ENCODE data around the gene MYO9B. TPM values are rescaled to one million over a fixed set of nuclear protein-coding genes. Genes with fewer than 3 reads are reported as not detected.

The MYO9B gene
- total and polyA plus RNA-seq, 2 of the 13 experiments (the other 11 are each of a cell fraction or from before 2014, with no cell fraction given) = 18.0 to 18.3 TPM

DNA sequence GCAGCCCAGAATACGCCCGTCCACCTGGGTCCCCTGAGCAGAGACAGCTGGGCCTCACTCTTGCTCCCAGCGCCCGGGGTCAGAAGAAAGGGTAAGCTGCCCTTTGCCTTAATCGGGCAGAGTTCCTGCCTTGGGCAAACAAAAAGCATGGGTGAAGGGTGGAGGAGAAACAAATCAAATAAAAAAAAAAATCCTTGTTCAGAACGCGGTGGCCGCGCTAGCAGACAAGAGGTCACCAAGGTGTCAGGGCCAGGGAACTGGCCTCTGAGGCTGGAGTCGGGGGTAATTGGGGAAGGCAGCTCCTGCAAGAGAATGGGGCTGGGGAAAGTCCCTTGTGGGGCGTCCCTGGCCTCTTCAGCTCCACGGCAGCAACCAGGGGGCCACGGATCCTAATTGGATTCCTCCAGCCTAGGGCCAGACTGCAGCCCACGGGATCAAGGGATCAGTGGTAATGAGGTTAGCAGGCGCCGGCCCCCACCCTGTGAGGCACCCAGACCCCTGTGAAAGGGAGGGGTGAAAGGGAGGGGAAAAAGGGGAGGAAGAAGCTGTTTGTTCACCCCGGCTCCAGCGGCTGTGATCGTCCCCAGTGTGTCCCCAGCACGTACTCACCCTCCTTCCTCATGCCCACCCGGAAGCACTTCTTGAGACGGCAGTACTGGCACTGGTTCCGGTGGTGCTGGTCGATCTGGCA is 164.6 kb downstream of the MYO9B start (continued):
- TF ChIP-seq, protein P1, sequence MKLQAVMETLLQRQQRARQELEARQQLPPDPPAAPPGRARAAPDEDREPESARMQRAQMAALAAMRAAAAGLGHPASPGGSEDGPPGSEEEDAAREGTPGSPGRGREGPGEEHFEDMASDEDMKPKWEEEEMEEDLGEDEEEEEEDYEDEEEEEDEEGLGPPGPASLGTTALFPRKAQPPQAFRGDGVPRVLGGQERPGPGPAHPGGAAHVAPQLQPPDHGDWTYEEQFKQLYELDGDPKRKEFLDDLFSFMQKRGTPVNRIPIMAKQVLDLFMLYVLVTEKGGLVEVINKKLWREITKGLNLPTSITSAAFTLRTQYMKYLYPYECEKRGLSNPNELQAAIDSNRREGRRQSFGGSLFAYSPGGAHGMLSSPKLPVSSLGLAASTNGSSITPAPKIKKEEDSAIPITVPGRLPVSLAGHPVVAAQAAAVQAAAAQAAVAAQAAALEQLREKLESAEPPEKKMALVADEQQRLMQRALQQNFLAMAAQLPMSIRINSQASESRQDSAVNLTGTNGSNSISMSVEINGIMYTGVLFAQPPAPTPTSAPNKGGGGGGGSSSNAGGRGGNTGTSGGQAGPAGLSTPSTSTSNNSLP (IDR thresholded peaks at IDR 0.05; ENCODE audit: low read depth, low read length) = 0 out of 2 replicates have a peak, but pooled peaks have one; percentile 11
- TF ChIP-seq, protein P2, sequence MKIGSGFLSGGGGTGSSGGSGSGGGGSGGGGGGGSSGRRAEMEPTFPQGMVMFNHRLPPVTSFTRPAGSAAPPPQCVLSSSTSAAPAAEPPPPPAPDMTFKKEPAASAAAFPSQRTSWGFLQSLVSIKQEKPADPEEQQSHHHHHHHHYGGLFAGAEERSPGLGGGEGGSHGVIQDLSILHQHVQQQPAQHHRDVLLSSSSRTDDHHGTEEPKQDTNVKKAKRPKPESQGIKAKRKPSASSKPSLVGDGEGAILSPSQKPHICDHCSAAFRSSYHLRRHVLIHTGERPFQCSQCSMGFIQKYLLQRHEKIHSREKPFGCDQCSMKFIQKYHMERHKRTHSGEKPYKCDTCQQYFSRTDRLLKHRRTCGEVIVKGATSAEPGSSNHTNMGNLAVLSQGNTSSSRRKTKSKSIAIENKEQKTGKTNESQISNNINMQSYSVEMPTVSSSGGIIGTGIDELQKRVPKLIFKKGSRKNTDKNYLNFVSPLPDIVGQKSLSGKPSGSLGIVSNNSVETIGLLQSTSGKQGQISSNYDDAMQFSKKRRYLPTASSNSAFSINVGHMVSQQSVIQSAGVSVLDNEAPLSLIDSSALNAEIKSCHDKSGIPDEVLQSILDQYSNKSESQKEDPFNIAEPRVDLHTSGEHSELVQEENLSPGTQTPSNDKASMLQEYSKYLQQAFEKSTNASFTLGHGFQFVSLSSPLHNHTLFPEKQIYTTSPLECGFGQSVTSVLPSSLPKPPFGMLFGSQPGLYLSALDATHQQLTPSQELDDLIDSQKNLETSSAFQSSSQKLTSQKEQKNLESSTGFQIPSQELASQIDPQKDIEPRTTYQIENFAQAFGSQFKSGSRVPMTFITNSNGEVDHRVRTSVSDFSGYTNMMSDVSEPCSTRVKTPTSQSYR (CRISPR knock-in tag; IDR thresholded peaks at IDR 0.05; ENCODE audit: borderline replicate concordance) = peak; percentile 24; the same call in 1 of the 2 replicates
- peak; percentile 32; the same call in 1 of the 2 replicates for TF ChIP-seq PHF20 (CRISPR knock-in tag; IDR thresholded peaks at IDR 0.05)
- TF ChIP-seq, protein P3, sequence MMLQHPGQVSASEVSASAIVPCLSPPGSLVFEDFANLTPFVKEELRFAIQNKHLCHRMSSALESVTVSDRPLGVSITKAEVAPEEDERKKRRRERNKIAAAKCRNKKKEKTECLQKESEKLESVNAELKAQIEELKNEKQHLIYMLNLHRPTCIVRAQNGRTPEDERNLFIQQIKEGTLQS (CRISPR knock-in tag; IDR thresholded peaks at IDR 0.05) = no peak
- TF ChIP-seq HOXA5 (CRISPR knock-in tag; IDR thresholded peaks at IDR 0.05) = no peak
- TF ChIP-seq TRIM24 (CRISPR knock-in tag; IDR thresholded peaks at IDR 0.05) = no peak
- 0 out of 2 replicates have a peak, but pooled peaks have one; percentile 11 for TF ChIP-seq ZNF614 (CRISPR knock-in tag; IDR thresholded peaks at IDR 0.05; ENCODE audit: borderline replicate concordance)
- TF ChIP-seq, protein P4, sequence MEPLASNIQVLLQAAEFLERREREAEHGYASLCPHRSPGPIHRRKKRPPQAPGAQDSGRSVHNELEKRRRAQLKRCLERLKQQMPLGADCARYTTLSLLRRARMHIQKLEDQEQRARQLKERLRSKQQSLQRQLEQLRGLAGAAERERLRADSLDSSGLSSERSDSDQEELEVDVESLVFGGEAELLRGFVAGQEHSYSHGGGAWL (CRISPR knock-in tag; IDR thresholded peaks at IDR 0.05) = no peak
- peak; percentile 70; the same call in 1 of the 2 replicates for TF ChIP-seq ZNF430 (CRISPR knock-in tag; IDR thresholded peaks at IDR 0.05)
- TF ChIP-seq ZNF350 (CRISPR knock-in tag; IDR thresholded peaks at IDR 0.05; ENCODE audit: borderline replicate concordance, low read depth) = 0 out of 2 replicates have a peak, but pooled peaks have one; percentile 58
- TF ChIP-seq ZNF136 (CRISPR knock-in tag; IDR thresholded peaks at IDR 0.05; ENCODE audit: low read depth) = 0 out of 2 replicates have a peak, but pooled peaks have one; percentile 8
- TF ChIP-seq, protein P5, sequence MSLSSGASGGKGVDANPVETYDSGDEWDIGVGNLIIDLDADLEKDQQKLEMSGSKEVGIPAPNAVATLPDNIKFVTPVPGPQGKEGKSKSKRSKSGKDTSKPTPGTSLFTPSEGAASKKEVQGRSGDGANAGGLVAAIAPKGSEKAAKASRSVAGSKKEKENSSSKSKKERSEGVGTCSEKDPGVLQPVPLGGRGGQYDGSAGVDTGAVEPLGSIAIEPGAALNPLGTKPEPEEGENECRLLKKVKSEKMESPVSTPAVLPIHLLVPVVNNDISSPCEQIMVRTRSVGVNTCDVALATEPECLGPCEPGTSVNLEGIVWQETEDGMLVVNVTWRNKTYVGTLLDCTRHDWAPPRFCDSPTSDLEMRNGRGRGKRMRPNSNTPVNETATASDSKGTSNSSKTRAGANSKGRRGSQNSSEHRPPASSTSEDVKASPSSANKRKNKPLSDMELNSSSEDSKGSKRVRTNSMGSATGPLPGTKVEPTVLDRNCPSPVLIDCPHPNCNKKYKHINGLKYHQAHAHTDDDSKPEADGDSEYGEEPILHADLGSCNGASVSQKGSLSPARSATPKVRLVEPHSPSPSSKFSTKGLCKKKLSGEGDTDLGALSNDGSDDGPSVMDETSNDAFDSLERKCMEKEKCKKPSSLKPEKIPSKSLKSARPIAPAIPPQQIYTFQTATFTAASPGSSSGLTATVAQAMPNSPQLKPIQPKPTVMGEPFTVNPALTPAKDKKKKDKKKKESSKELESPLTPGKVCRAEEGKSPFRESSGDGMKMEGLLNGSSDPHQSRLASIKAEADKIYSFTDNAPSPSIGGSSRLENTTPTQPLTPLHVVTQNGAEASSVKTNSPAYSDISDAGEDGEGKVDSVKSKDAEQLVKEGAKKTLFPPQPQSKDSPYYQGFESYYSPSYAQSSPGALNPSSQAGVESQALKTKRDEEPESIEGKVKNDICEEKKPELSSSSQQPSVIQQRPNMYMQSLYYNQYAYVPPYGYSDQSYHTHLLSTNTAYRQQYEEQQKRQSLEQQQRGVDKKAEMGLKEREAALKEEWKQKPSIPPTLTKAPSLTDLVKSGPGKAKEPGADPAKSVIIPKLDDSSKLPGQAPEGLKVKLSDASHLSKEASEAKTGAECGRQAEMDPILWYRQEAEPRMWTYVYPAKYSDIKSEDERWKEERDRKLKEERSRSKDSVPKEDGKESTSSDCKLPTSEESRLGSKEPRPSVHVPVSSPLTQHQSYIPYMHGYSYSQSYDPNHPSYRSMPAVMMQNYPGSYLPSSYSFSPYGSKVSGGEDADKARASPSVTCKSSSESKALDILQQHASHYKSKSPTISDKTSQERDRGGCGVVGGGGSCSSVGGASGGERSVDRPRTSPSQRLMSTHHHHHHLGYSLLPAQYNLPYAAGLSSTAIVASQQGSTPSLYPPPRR (CRISPR knock-in tag; IDR thresholded peaks at IDR 0.05; ENCODE audit: borderline replicate concordance) = no peak; the same call in none of the 2 replicates
- TF ChIP-seq, protein P6, sequence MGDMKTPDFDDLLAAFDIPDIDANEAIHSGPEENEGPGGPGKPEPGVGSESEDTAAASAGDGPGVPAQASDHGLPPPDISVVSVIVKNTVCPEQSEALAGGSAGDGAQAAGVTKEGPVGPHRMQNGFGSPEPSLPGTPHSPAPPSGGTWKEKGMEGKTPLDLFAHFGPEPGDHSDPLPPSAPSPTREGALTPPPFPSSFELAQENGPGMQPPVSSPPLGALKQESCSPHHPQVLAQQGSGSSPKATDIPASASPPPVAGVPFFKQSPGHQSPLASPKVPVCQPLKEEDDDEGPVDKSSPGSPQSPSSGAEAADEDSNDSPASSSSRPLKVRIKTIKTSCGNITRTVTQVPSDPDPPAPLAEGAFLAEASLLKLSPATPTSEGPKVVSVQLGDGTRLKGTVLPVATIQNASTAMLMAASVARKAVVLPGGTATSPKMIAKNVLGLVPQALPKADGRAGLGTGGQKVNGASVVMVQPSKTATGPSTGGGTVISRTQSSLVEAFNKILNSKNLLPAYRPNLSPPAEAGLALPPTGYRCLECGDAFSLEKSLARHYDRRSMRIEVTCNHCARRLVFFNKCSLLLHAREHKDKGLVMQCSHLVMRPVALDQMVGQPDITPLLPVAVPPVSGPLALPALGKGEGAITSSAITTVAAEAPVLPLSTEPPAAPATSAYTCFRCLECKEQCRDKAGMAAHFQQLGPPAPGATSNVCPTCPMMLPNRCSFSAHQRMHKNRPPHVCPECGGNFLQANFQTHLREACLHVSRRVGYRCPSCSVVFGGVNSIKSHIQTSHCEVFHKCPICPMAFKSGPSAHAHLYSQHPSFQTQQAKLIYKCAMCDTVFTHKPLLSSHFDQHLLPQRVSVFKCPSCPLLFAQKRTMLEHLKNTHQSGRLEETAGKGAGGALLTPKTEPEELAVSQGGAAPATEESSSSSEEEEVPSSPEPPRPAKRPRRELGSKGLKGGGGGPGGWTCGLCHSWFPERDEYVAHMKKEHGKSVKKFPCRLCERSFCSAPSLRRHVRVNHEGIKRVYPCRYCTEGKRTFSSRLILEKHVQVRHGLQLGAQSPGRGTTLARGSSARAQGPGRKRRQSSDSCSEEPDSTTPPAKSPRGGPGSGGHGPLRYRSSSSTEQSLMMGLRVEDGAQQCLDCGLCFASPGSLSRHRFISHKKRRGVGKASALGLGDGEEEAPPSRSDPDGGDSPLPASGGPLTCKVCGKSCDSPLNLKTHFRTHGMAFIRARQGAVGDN (CRISPR knock-in tag; IDR thresholded peaks at IDR 0.05) = peak; percentile 94
